K562 (cell line): ENCODE measurements around the gene SLC39A3. TPM values are rescaled to one million over a fixed set of nuclear protein-coding genes. Genes with fewer than 3 reads are reported as not detected.

Experiments used
- ATAC-seq: fragments of 200-7000 bp; cut with Tn5 transposase; 3 replicates; pipeline ENCODE4 v1.9.1; 2020; ENCODE audit warnings: moderate library complexity
- BruUV-seq: library from RNA; stranded (reverse); fragments of 400-500 nt; replicated peaks from 2 replicates; lab custom pipeline; 2021; lab: Mats Ljungman, UMichigan
- CTCF ChIA-PET: fragments of 300-600 bp; formaldehyde crosslinking; extraction: SDS; loops from one replicate; lab custom pipeline; 2021; ENCODE audit warnings: low intra/inter-chr PET ratio; lab: Yijun Ruan, JAX
- POLR2A ChIA-PET: fragments of 300-600, 350-650 bp; sonication (Branson Sonifier 250); formaldehyde crosslinking; extraction: SDS; loops from one replicate; lab custom pipeline; 2021; ENCODE audit warnings: antibody characterized with exemption, inconsistent platforms; lab: Yijun Ruan, JAX
- DNase-seq, 4 experiments: peaks; one replicate each; pipeline versions ENCODE4 v3.0.0 to v3.0.0-alpha.2; 2011 to 2018; ENCODE audit warnings: low spot score in 3 of 4, mixed read lengths in 3 of 4; ENCODE audit errors: extremely low read depth in 1 of 4
- FAIRE-seq: peaks from 2 replicates; lab custom pipeline; 2011; peaks lifted over from hg19 to GRCh38; lab: Jason Lieb, UNC
- H2AFZ ChIP-seq: 2 replicates; pipeline ENCODE4 v1.6.0; 2011; ENCODE audit warnings: low read depth, low read length, control low read depth, inconsistent platforms
- H3K27ac ChIP-seq: fragments of 200-600 bp; 3 replicates; pipeline ENCODE4 v1.8.0; 2011; ENCODE audit warnings: low read depth, mild to moderate bottlenecking, control low read depth, inconsistent platforms, low read length, moderate library complexity, mixed read lengths; ENCODE audit errors: extremely low read depth
- H3K27me3 ChIP-seq, 2 experiments: fragments of 300-600 bp in 1 of 2; 2 replicates in 1 of 2; 3 replicates in 1 of 2; pipeline versions ENCODE4 v1.6.0 to v1.8.0; 2011; ENCODE audit warnings: inconsistent platforms in 2 of 2, low read length in 2 of 2, mild to moderate bottlenecking in 1 of 2, mixed read lengths in 1 of 2, moderate library complexity in 1 of 2; ENCODE audit not compliant: control insufficient read depth in 2 of 2, insufficient read depth in 2 of 2
- H3K36me3 ChIP-seq: fragments of 300-600 bp; 3 replicates; pipeline ENCODE4 v1.8.0; 2011; ENCODE audit warnings: mild to moderate bottlenecking, low read length, inconsistent platforms; ENCODE audit not compliant: control insufficient read depth, insufficient read depth
- H3K4me1 ChIP-seq, 2 experiments: fragments of 200-600 bp in 1 of 2; replicated peaks in 1 of 2; 2 replicates in 1 of 2; 3 replicates in 1 of 2; pipeline versions ENCODE4 v1.5.1 to v1.8.0; 2011; ENCODE audit warnings: inconsistent platforms in 2 of 2, low read length in 2 of 2, mild to moderate bottlenecking in 1 of 2, mixed read lengths in 1 of 2, moderate library complexity in 1 of 2; ENCODE audit not compliant: control insufficient read depth in 2 of 2, insufficient read depth in 2 of 2
- H3K4me2 ChIP-seq: 2 replicates; pipeline ENCODE4 v1.6.1; 2011; ENCODE audit warnings: low read length, control low read depth, inconsistent platforms, mixed read lengths; ENCODE audit not compliant: insufficient read depth
- H3K4me3 ChIP-seq: fragments of 200-600 bp; sonication (generic), shearing (Covaris generic); 2 replicates; pipeline ENCODE4 v1.5.1; 2016; ENCODE audit warnings: control low read depth, inconsistent platforms
- H3K79me2 ChIP-seq: fragments of 200-600 bp; 3 replicates; pipeline ENCODE4 v1.8.0; 2011; ENCODE audit warnings: low read length, inconsistent platforms; ENCODE audit not compliant: control insufficient read depth, insufficient read depth
- H3K9ac ChIP-seq, 2 experiments: 2 replicates each; pipeline versions ENCODE4 v1.6.0 to v1.6.1; 2011; ENCODE audit warnings: low read depth in 2 of 2, low read length in 2 of 2, control low read depth in 1 of 2, inconsistent platforms in 1 of 2, mild to moderate bottlenecking in 1 of 2, mixed read lengths in 1 of 2; ENCODE audit not compliant: insufficient read depth in 1 of 2
- H3K9me1 ChIP-seq: one replicate; pipeline ENCODE4 v1.6.0; 2011; ENCODE audit warnings: inconsistent platforms, mild to moderate bottlenecking, low read length, moderate library complexity; ENCODE audit not compliant: control insufficient read depth, insufficient read depth
- H3K9me3 ChIP-seq: replicated peaks from 2 replicates; pipeline ENCODE4 v1.5.1; 2011; ENCODE audit warnings: low read depth, low read length, inconsistent platforms; ENCODE audit not compliant: control insufficient read depth, insufficient read depth
- H4K20me1 ChIP-seq: replicated peaks from 2 replicates; pipeline ENCODE4 v1.6.1; 2011; ENCODE audit warnings: low read length, inconsistent platforms, mixed read lengths; ENCODE audit not compliant: control insufficient read depth, insufficient read depth
- CHD4 ChIP-seq: fragments of 200-600 bp; sonication (generic); IDR thresholded peaks from 3 replicates; pipeline ENCODE4 v1.6.1; 2012; ENCODE audit warnings: low read depth, mild to moderate bottlenecking, mixed read lengths, low read length, inconsistent platforms; ENCODE audit not compliant: insufficient read depth, insufficient replicate concordance, poor library complexity, severe bottlenecking
- CREBBP ChIP-seq: IDR thresholded peaks from one replicate; pipeline ENCODE4 v1.6.1; 2012; ENCODE audit warnings: low read depth, mild to moderate bottlenecking, control low read depth, inconsistent platforms, low read length
- CREM ChIP-seq: IDR thresholded peaks from 2 replicates; pipeline ENCODE4 v1.6.1; 2014; ENCODE audit warnings: antibody characterized with exemption, low read depth
- SETDB1 ChIP-seq: IDR thresholded peaks from one replicate; pipeline ENCODE4 v1.6.1; 2012; ENCODE audit warnings: low read length, control low read depth, inconsistent platforms
- TAF15 ChIP-seq: fragments of 200-400 bp; formaldehyde crosslinking; IDR thresholded peaks from 2 replicates; pipeline ENCODE4 v1.6.1; 2017; ENCODE audit warnings: mild to moderate bottlenecking, low read depth, low read length, moderate library complexity
- WGBS: fragments of 100-300 bp; shearing (Covaris generic); methylation state at CpG from one replicate; pipeline ENCODE4 v1.1.6; 2016; ENCODE audit warnings: low coverage, mixed read lengths; ENCODE audit not compliant: insufficient coverage; ENCODE audit errors: missing lambda C conversion rate; 5-methylcytosine and 5-hydroxymethylcytosine counted together
- in situ Hi-C: fragments of 300-500 bp; cut with MboI; formaldehyde crosslinking; loops from 4 replicates; pipeline ENCODE4 v1.15.0; 2018; ENCODE audit warnings: inconsistent platforms, mixed read lengths
- intact Hi-C: fragments of 100-400 bp; cut with micrococcal nuclease; formaldehyde crosslinking; loops from 2 replicates; pipeline ENCODE4 v1.14.2; 2022
- polyA plus RNA-seq, 8 experiments: library from polyadenylated mRNA; depleted of rRNA in 4 of 8; stranded (reverse) in 5 of 8; unstranded in 3 of 8; fragments of >200 nt; fragmentation: Nextera tagmentation in 2 of 8; fragmentation: Illumina TruSeq in 1 of 8; extraction: Ambion mirVana in 2 of 8; extraction: Trizol in 1 of 8; gene quantifications; 2 replicates each; pipeline versions ENCODE4 v1.2.1 to v1.2.3, GENCODE V29; 2011 to 2014; ENCODE audit warnings: inconsistent platforms in 1 of 8, missing spikeins in 1 of 8
- total RNA-seq, 7 experiments: library from RNA; depleted of rRNA in 6 of 7; stranded (reverse); fragments of >200 nt in 6 of 7; fragmentation: Illumina TruSeq in 2 of 7; extraction: Trizol in 2 of 7; gene quantifications; 2 replicates each; pipeline versions ENCODE4 v1.2.1 to v1.2.3, GENCODE V29; 2011 to 2021; ENCODE audit warnings: low replicate concordance in 1 of 7

The SLC39A3 gene
- total and polyA plus RNA-seq, 9 of the 15 experiments (the other 6 are each of a cell fraction or from before 2014, with no cell fraction given), result 2.3 to 215 (median 127) TPM

DNA sequence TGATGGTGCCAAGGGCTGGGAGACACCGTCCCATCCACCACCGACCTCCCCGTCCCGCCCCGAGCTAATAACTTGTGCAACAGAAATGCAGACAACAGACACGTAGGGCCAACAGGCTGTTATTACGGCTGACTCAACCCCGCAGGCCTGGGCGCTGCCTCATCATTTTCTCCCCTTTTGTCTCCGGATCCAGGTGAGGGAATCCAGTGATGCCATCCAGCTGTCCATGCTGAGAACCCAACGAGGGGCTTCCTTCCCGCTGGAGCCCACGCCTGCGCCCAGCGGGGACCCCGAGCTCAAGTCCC is 12.2 kb downstream of the SLC39A3 start:
- POLR2A ChIA-PET, result interaction anchor here (1.9 to 4.5 kb wide), 3 partner anchors 9 to 24 kb away, joined by 6 to 21 read pairs (median 8); partner anchors contain the start of gene SLC39A3
- peaks cover 13% of the 10 kb centered on the region; the same call in 1 of the 2 replicates for H4K20me1 ChIP-seq
- no peak for FAIRE-seq
- H2AFZ ChIP-seq, result no peak overlapping the region
- H3K79me2 ChIP-seq, result no peaks in the 10 kb centered on the region
- H3K9me1 ChIP-seq, result peaks cover 6% of the 10 kb centered on the region
- TF ChIP-seq CREM (no peak), TAF15 (no peak), CHD4 (no peak), CREBBP (no peak), SETDB1 (no peak)
- no peak overlapping the region for H3K4me2 ChIP-seq
- CTCF ChIA-PET, result no interaction called here
- peak overlapping the region in 1 of 2 experiments; percentile 24; a peak in 2 of 4 replicates for H3K9ac ChIP-seq
- WGBS, result 38% methylated on average over 11 of the region's 16 CpGs
- H3K27me3 ChIP-seq, result peaks cover 2 to 10% of the 10 kb centered on the region in 2 experiments; a peak in 2 of 5 replicates
- no peak for DNase-seq
- intact Hi-C loops, result no loop called here
- H3K4me1 ChIP-seq, result peaks cover 15 to 62% of the 10 kb centered on the region in 2 experiments
- in situ Hi-C loops, result no loop called here
- no peak overlapping the region for H3K27ac ChIP-seq
- ATAC-seq, result no peak
- no peak overlapping the region for H3K4me3 ChIP-seq
- H3K36me3 ChIP-seq, result peaks cover 14% of the 10 kb centered on the region; the same call in 1 of the 3 replicates
- no peaks in the 10 kb centered on the region for H3K9me3 ChIP-seq
- BruUV-seq, result no TSS peak
